Transverse colon (tissue), 4 donors: Measurements from ENCODE around the gene INTS4.

Experiments used
- POLR2AphosphoS5 ChIP-seq, 3 donors: sonication (generic); formaldehyde crosslinking; IDR thresholded peaks; one replicate each; pipeline ENCODE4 v1.6.1; 2016; ENCODE audit warnings: antibody characterized with exemption in 3 of 3
- TF ChIP-seq, protein P1 (sequence below), 5 experiments: fragments of 200-600 bp in 3 of 5; fragments of 450-650 bp in 2 of 5; sonication (generic) in 3 of 5; IDR thresholded peaks; 1 replicate in 2 of 5; 2 replicates in 3 of 5; pipeline ENCODE4 v1.5.1; 2016 to 2017; ENCODE audit warnings: antibody characterized with exemption in 5 of 5, inconsistent platforms in 3 of 5, mild to moderate bottlenecking in 2 of 5, moderate library complexity in 1 of 5

DNA sequence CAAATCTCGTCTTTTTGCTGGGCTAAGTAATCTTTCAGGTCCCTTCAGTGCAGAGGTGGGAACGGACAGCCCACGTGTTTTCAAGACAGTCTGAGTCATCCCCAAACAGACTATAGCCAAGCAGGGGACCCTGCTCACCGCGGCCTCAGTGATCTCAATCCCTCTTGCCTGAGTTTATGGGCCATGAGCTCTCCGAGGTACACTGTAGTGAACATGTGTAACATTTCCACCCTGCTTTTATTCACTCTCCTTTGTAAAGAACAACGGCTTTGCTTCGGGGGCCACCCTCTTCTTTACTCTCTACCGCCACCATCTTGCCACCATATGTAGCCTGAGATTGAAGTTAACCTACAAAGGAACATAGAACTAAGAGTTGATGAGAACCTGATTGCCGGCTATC, 40.2 kb upstream of the INTS4 start:
- TF ChIP-seq, protein P1, sequence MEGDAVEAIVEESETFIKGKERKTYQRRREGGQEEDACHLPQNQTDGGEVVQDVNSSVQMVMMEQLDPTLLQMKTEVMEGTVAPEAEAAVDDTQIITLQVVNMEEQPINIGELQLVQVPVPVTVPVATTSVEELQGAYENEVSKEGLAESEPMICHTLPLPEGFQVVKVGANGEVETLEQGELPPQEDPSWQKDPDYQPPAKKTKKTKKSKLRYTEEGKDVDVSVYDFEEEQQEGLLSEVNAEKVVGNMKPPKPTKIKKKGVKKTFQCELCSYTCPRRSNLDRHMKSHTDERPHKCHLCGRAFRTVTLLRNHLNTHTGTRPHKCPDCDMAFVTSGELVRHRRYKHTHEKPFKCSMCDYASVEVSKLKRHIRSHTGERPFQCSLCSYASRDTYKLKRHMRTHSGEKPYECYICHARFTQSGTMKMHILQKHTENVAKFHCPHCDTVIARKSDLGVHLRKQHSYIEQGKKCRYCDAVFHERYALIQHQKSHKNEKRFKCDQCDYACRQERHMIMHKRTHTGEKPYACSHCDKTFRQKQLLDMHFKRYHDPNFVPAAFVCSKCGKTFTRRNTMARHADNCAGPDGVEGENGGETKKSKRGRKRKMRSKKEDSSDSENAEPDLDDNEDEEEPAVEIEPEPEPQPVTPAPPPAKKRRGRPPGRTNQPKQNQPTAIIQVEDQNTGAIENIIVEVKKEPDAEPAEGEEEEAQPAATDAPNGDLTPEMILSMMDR (IDR thresholded peaks at IDR 0.05), result no peak
- no peak for TF ChIP-seq POLR2AphosphoS5 (IDR thresholded peaks at IDR 0.05)
